ENCODE results near the gene ZP1. TPM values are rescaled to one million over a fixed set of nuclear protein-coding genes. Genes with fewer than 3 reads are reported as not detected.

ZP1 gene
- total RNA-seq, 2 experiments from 2014 or later, result not detected

DNA sequence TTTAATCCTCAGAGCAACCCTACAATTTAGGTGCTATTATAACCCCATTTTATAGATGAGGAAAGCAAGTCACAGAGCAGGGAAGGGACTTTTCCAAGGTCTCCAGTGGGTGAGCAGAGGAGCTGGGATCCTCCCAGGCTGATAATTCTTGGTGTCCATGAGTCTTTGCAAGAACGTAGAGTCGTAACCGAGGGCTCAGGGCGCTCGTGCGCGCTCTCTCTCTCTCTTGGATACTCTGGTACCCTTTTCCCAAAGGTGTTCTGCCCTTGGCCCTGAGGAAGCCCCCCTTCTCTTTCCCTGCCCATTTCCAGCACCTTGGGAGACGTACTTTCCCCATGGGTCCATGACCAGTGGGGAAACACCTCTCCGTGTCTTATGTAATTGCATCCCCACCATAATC is 5.2 kb upstream of the ZP1 start:
- Histone ChIP-seq H4K20me1 (ENCODE audit: insufficient read depth, low read length) (no peaks in the 10 kb centered on the region), H3K9me2 (ENCODE audit: insufficient read depth, low read length) (no peaks in the 10 kb centered on the region), H3K36me3 (ENCODE audit: insufficient read depth, low read length) (no peaks in the 10 kb centered on the region), H3K79me2 (ENCODE audit: insufficient read depth, low read depth, low read length) (no peaks in the 10 kb centered on the region), H3K4me3 (ENCODE audit: low read depth, low read length, poor library complexity, severe bottlenecking) (no peak overlapping the region), H3K9me3 (ENCODE audit: low read length) (no peaks in the 10 kb centered on the region), H3K27ac (ENCODE audit: low read depth, low read length, poor library complexity, severe bottlenecking) (no peak overlapping the region), H3K4me2 (ENCODE audit: low read length) (no peak overlapping the region), H3K4me1 (ENCODE audit: insufficient read depth, low read length, poor library complexity, severe bottlenecking) (peaks cover 10% of the 10 kb centered on the region), H2AFZ (ENCODE audit: low read length) (no peak overlapping the region)
- ChIA-PET POLR2A (no interaction called here), CTCF (ENCODE audit: unreplicated experiment) (no interaction called here)
- no TSS peak for BruUV-seq (replicated peaks)
- intact Hi-C loops (cut with micrococcal nuclease; ENCODE audit: unreplicated experiment), result no loop called here
- TF ChIP-seq, protein P1, sequence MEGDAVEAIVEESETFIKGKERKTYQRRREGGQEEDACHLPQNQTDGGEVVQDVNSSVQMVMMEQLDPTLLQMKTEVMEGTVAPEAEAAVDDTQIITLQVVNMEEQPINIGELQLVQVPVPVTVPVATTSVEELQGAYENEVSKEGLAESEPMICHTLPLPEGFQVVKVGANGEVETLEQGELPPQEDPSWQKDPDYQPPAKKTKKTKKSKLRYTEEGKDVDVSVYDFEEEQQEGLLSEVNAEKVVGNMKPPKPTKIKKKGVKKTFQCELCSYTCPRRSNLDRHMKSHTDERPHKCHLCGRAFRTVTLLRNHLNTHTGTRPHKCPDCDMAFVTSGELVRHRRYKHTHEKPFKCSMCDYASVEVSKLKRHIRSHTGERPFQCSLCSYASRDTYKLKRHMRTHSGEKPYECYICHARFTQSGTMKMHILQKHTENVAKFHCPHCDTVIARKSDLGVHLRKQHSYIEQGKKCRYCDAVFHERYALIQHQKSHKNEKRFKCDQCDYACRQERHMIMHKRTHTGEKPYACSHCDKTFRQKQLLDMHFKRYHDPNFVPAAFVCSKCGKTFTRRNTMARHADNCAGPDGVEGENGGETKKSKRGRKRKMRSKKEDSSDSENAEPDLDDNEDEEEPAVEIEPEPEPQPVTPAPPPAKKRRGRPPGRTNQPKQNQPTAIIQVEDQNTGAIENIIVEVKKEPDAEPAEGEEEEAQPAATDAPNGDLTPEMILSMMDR (conservative IDR thresholded peaks at IDR 0.05; ENCODE audit: low read length), result no peak
- TF ChIP-seq EZH2phosphoT487 (IDR thresholded peaks at IDR 0.05; ENCODE audit: borderline replicate concordance, low read depth, low read length), result no peak
- DNase-seq (ENCODE audit: low spot score), result no peak

DNA sequence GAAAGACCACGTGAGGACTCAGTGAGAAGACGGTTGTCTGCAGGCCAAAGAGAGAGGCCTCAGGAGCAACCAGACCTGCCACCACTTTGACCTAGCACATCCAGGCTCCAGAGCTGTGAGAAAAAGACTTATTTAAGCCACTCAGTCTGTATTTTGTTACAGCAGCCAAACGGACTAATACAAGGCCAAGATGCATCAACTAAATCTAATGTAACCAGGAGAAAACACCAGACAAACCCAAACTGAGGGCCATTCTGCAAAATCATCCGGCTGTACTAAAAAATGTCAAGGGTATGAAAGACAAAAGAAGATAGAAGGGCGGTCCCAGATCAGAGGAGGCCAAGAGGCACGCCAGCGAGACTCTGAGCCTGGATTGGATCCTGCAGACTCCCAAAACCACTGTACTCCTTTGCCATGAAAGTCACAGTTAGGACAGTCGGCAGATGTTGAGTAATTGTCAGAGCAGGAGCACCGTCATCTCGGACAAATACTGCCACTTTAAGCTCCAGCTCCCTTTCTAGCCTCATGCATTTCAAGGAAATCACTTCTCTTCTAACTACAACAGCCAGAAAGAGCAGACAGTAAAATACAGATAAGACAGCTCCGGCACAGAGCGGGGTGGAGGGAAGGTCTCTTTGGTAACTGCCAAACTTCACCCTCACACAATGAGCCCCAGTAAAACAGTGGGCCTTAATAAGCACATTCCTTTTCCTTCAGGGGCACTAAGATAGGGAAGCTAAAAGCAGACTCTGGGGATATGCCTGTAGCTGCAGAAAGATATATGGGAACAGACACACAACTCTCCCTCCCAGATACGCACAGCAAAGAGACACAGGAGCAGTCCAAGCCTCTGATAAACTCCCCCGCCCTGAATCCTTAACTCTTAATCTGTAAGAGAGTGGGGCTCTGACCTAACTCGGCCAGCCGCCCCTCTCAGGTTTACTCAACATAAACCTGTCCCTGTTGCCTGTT is 3.5 kb upstream of the ZP1 start:
- Histone ChIP-seq H2AFZ (ENCODE audit: low read length) (no peak overlapping the region), H3K79me2 (ENCODE audit: insufficient read depth, low read depth, low read length) (no peaks in the 10 kb centered on the region), H3K4me3 (ENCODE audit: low read depth, low read length, poor library complexity, severe bottlenecking) (no peak overlapping the region), H3K27ac (ENCODE audit: low read depth, low read length, poor library complexity, severe bottlenecking) (no peak overlapping the region), H3K9me3 (ENCODE audit: low read length) (no peaks in the 10 kb centered on the region), H3K4me2 (ENCODE audit: low read length) (no peak overlapping the region), H3K9me2 (ENCODE audit: insufficient read depth, low read length) (no peaks in the 10 kb centered on the region), H3K4me1 (ENCODE audit: insufficient read depth, low read length, poor library complexity, severe bottlenecking) (peaks cover 4% of the 10 kb centered on the region), H4K20me1 (ENCODE audit: insufficient read depth, low read length) (no peaks in the 10 kb centered on the region), H3K36me3 (ENCODE audit: insufficient read depth, low read length) (no peaks in the 10 kb centered on the region)
- ChIA-PET CTCF (ENCODE audit: unreplicated experiment) (no interaction called here), POLR2A (no interaction called here)
- no peak for DNase-seq (ENCODE audit: low spot score)
- intact Hi-C loops (cut with micrococcal nuclease; ENCODE audit: unreplicated experiment), result no loop called here
- TF ChIP-seq, protein P1 (conservative IDR thresholded peaks at IDR 0.05; ENCODE audit: low read length), result no peak
- no peak for TF ChIP-seq EZH2phosphoT487 (IDR thresholded peaks at IDR 0.05; ENCODE audit: borderline replicate concordance, low read depth, low read length)
- BruUV-seq (replicated peaks), result no TSS peak

All from OCI-LY7 (cell line).